ENCODE results near the gene GSTCD.
"Not testable (repeated sequence)": the region's sequence is repeated elsewhere in the genome, so short reads cannot be mapped to it uniquely, and the experiment has no call there.

Gene GSTCD

DNA sequence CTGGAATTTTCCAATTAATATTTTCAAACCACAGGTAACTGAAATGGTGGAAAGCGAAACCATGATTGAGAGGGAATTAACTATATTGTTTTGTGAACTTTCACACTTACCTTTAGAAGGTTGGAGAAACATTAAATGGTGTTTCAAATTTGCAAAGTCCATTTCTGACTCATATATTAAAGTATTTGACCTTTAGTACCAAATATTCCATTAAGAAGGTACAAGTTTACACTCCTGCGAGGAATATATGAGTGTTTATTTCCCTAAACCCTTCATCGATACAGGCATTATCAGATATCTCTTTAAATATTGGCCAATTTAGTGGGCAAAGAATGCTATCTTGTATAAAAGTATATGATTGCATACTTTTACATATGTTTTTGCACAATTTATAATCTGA, 142.6 kb downstream of the GSTCD start:
- H3K4ac ChIP-seq (ENCODE audit: low read depth in 1 of 2, low read length in 2 of 2) = no peak overlapping the region
- no peak overlapping the region for H4K91ac ChIP-seq (ENCODE audit: low read length)
- no peak overlapping the region for H2BK120ac ChIP-seq (ENCODE audit: low read depth, low read length)
- no peak overlapping the region for H3K4me2 ChIP-seq (ENCODE audit: low read length, poor library complexity, severe bottlenecking)
- H3K23ac ChIP-seq (ENCODE audit: low read length in 2 of 2) = no peak overlapping the region
- H3K18ac ChIP-seq (ENCODE audit: low read depth in 1 of 2, low read length in 2 of 2) = no peak overlapping the region
- H2BK5ac ChIP-seq (ENCODE audit: low read depth, low read length, poor library complexity, severe bottlenecking) = no peak overlapping the region
- DNase-seq = no peak
- H3K36me3 ChIP-seq (ENCODE audit: control insufficient read depth in 1 of 2, insufficient read depth in 2 of 2, low read depth in 1 of 2, low read length in 2 of 2) = no peaks in the 10 kb centered on the region
- WGBS = no CpG with 5 or more reads among the region's 3 CpGs
- H2AK5ac ChIP-seq (ENCODE audit: low read length, severe bottlenecking) = no peak overlapping the region
- no peak overlapping the region for H2BK15ac ChIP-seq (ENCODE audit: low read depth, poor library complexity, severe bottlenecking)
- H2BK12ac ChIP-seq (ENCODE audit: low read length in 2 of 2) = no peak overlapping the region
- H3K14ac ChIP-seq (ENCODE audit: low read length in 2 of 2) = no peak overlapping the region
- no peak overlapping the region for H3K9ac ChIP-seq (ENCODE audit: low read length)
- no peaks in the 10 kb centered on the region for H3K27me3 ChIP-seq (ENCODE audit: control insufficient read depth in 1 of 2, insufficient read depth in 1 of 2, low read length in 2 of 2)
- H3K4me1 ChIP-seq (ENCODE audit: control insufficient read depth, insufficient read depth, low read depth, low read length) = no peaks in the 10 kb centered on the region
- H2AFZ ChIP-seq (ENCODE audit: low read depth, low read length) = no peak overlapping the region
- H3K27ac ChIP-seq (ENCODE audit: low read length, poor library complexity, severe bottlenecking) = no peak overlapping the region
- H3K9me3 ChIP-seq (ENCODE audit: control insufficient read depth, low read length) = no peaks in the 10 kb centered on the region
- no peak overlapping the region for H4K8ac ChIP-seq (ENCODE audit: low read length)
- H3K4me3 ChIP-seq (ENCODE audit: insufficient read depth in 1 of 2, low read depth in 1 of 2, low read length in 2 of 2) = no peak overlapping the region
- no peaks in the 10 kb centered on the region for H3K79me1 ChIP-seq (replicated peaks; ENCODE audit: low read length, poor library complexity, severe bottlenecking)

DNA sequence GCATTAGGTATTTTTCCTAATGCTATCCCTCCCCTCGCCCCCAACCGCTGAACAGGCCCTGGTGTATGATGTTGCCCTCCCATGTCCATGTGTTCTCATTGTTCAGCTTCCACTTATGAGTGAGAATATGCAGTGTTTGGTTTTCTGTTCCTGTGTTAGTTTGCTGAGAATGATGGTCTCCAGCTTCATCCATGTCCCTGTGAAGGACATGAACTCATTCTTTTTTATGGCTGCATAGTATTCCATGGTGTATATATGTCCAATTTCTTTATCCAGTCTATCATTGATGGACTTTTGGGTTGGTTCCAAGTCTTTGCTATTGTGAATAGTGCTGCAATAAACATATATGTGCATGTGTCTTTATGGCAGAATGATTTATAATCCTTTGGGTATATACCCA, 143.6 kb downstream of the GSTCD start:
- H4K8ac ChIP-seq (ENCODE audit: low read length); H3K23ac ChIP-seq (ENCODE audit: low read length in 2 of 2); H3K14ac ChIP-seq (ENCODE audit: low read length in 2 of 2); H3K4me1 ChIP-seq (ENCODE audit: control insufficient read depth, insufficient read depth, low read depth, low read length); H3K36me3 ChIP-seq (ENCODE audit: control insufficient read depth in 1 of 2, insufficient read depth in 2 of 2, low read depth in 1 of 2, low read length in 2 of 2); H3K4ac ChIP-seq (ENCODE audit: low read depth in 1 of 2, low read length in 2 of 2); H2BK120ac ChIP-seq (ENCODE audit: low read depth, low read length); H3K9ac ChIP-seq (ENCODE audit: low read length); H2AK5ac ChIP-seq (ENCODE audit: low read length, severe bottlenecking); H2AFZ ChIP-seq (ENCODE audit: low read depth, low read length); H3K79me1 ChIP-seq (replicated peaks; ENCODE audit: low read length, poor library complexity, severe bottlenecking); H2BK15ac ChIP-seq (ENCODE audit: low read depth, poor library complexity, severe bottlenecking); H2BK12ac ChIP-seq (ENCODE audit: low read length in 2 of 2); H3K27ac ChIP-seq (ENCODE audit: low read length, poor library complexity, severe bottlenecking); H3K4me3 ChIP-seq (ENCODE audit: insufficient read depth in 1 of 2, low read depth in 1 of 2, low read length in 2 of 2); DNase-seq; H3K27me3 ChIP-seq (ENCODE audit: control insufficient read depth in 1 of 2, insufficient read depth in 1 of 2, low read length in 2 of 2); H3K4me2 ChIP-seq (ENCODE audit: low read length, poor library complexity, severe bottlenecking); H3K9me3 ChIP-seq (ENCODE audit: control insufficient read depth, low read length); H4K91ac ChIP-seq (ENCODE audit: low read length); H2BK5ac ChIP-seq (ENCODE audit: low read depth, low read length, poor library complexity, severe bottlenecking): not testable (repeated sequence)
- H3K18ac ChIP-seq (ENCODE audit: low read depth in 1 of 2, low read length in 2 of 2) = peak overlapping the region in 1 of 2 experiments; percentile 48
- 100% methylated on average over 1 of the region's 2 CpGs for WGBS

DNA sequence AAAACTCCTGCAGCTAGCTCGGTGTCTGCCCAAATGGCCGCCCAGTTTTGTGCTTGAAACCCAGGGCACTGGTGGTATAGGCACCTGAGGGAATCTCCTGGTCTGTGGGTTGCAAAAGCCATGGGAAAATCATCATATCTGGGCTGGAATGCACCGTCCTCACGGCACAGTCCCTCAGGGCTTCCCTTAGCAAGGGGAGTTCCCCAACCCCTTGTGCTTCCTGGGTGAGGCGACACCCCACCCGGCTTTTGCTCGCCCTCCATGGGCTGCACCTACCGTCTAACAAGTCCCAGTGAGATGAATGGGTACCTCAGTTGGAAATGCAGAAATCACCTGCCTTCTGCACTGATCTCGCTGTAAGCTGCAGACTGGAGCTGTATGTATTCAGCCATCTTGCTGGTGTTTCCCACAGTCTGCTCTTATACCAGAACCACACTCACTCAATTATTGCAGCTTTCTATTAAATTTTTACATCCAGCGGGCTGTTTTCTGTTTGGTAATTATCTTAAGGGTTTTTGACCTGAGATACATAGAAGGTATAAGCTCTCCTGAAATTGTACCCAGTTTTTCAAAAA, 150.0 kb downstream of the GSTCD start:
- H2BK12ac ChIP-seq (ENCODE audit: low read length in 2 of 2) = no peak overlapping the region
- no peak overlapping the region for H4K91ac ChIP-seq (ENCODE audit: low read length)
- H3K27ac ChIP-seq (ENCODE audit: low read length, poor library complexity, severe bottlenecking) = no peak overlapping the region
- no peak overlapping the region for H3K14ac ChIP-seq (ENCODE audit: low read length in 2 of 2)
- no peaks in the 10 kb centered on the region for H3K27me3 ChIP-seq (ENCODE audit: control insufficient read depth in 1 of 2, insufficient read depth in 1 of 2, low read length in 2 of 2)
- no peak overlapping the region for H3K4ac ChIP-seq (ENCODE audit: low read depth in 1 of 2, low read length in 2 of 2)
- H4K8ac ChIP-seq (ENCODE audit: low read length) = no peak overlapping the region
- H3K4me1 ChIP-seq (ENCODE audit: control insufficient read depth, insufficient read depth, low read depth, low read length) = no peaks in the 10 kb centered on the region
- H3K79me1 ChIP-seq (replicated peaks; ENCODE audit: low read length, poor library complexity, severe bottlenecking) = no peaks in the 10 kb centered on the region
- H2BK120ac ChIP-seq (ENCODE audit: low read depth, low read length) = no peak overlapping the region
- DNase-seq = no peak
- H3K23ac ChIP-seq (ENCODE audit: low read length in 2 of 2) = no peak overlapping the region
- no peak overlapping the region for H2BK5ac ChIP-seq (ENCODE audit: low read depth, low read length, poor library complexity, severe bottlenecking)
- H3K4me2 ChIP-seq (ENCODE audit: low read length, poor library complexity, severe bottlenecking) = no peak overlapping the region
- peaks cover 11% of the 10 kb centered on the region for H3K9me3 ChIP-seq (ENCODE audit: control insufficient read depth, low read length)
- over 99% methylated on average over 9 of the region's 10 CpGs for WGBS
- H3K36me3 ChIP-seq (ENCODE audit: control insufficient read depth in 1 of 2, insufficient read depth in 2 of 2, low read depth in 1 of 2, low read length in 2 of 2) = peaks cover 0 to 6% of the 10 kb centered on the region in 2 experiments
- no peak overlapping the region for H2AFZ ChIP-seq (ENCODE audit: low read depth, low read length)
- H3K18ac ChIP-seq (ENCODE audit: low read depth in 1 of 2, low read length in 2 of 2) = peak overlapping the region in 1 of 2 experiments; percentile 16
- no peak overlapping the region for H3K4me3 ChIP-seq (ENCODE audit: insufficient read depth in 1 of 2, low read depth in 1 of 2, low read length in 2 of 2)
- no peak overlapping the region for H2BK15ac ChIP-seq (ENCODE audit: low read depth, poor library complexity, severe bottlenecking)
- no peak overlapping the region for H2AK5ac ChIP-seq (ENCODE audit: low read length, severe bottlenecking)
- no peak overlapping the region for H3K9ac ChIP-seq (ENCODE audit: low read length)

GRCh38 chr4:105859233-105859632, 150.6 kb downstream of the GSTCD start:
- Histone ChIP-seq H3K4me2 (ENCODE audit: low read length, poor library complexity, severe bottlenecking) (no peak overlapping the region), H3K9me3 (ENCODE audit: control insufficient read depth, low read length) (peaks cover 11% of the 10 kb centered on the region), H2BK12ac (ENCODE audit: low read length in 2 of 2) (no peak overlapping the region), H3K27me3 (ENCODE audit: control insufficient read depth in 1 of 2, insufficient read depth in 1 of 2, low read length in 2 of 2) (no peaks in the 10 kb centered on the region), H4K8ac (ENCODE audit: low read length) (no peak overlapping the region), H3K79me1 (replicated peaks; ENCODE audit: low read length, poor library complexity, severe bottlenecking) (no peaks in the 10 kb centered on the region), H3K36me3 (ENCODE audit: control insufficient read depth in 1 of 2, insufficient read depth in 2 of 2, low read depth in 1 of 2, low read length in 2 of 2) (peaks cover 0 to 6% of the 10 kb centered on the region in 2 experiments), H3K23ac (ENCODE audit: low read length in 2 of 2) (no peak overlapping the region), H2AK5ac (ENCODE audit: low read length, severe bottlenecking) (no peak overlapping the region), H2AFZ (ENCODE audit: low read depth, low read length) (no peak overlapping the region), H4K91ac (ENCODE audit: low read length) (no peak overlapping the region), H3K4me1 (ENCODE audit: control insufficient read depth, insufficient read depth, low read depth, low read length) (no peaks in the 10 kb centered on the region), H2BK120ac (ENCODE audit: low read depth, low read length) (no peak overlapping the region), H2BK15ac (ENCODE audit: low read depth, poor library complexity, severe bottlenecking) (no peak overlapping the region), H2BK5ac (ENCODE audit: low read depth, low read length, poor library complexity, severe bottlenecking) (no peak overlapping the region), H3K4me3 (ENCODE audit: insufficient read depth in 1 of 2, low read depth in 1 of 2, low read length in 2 of 2) (no peak overlapping the region), H3K18ac (ENCODE audit: low read depth in 1 of 2, low read length in 2 of 2) (no peak overlapping the region), H3K4ac (ENCODE audit: low read depth in 1 of 2, low read length in 2 of 2) (no peak overlapping the region), H3K14ac (ENCODE audit: low read length in 2 of 2) (no peak overlapping the region), H3K9ac (ENCODE audit: low read length) (peak overlapping the region; percentile 56), H3K27ac (ENCODE audit: low read length, poor library complexity, severe bottlenecking) (no peak overlapping the region)
- peak; percentile 87 for DNase-seq
- WGBS = no CpG with 5 or more reads among the region's 1 CpG

All from mesenchymal stem cell (in vitro differentiated cells and primary cell).